IMR-90 (cell line): ENCODE data around the gene KIAA0825. TPM values are rescaled to one million over a fixed set of nuclear protein-coding genes. Genes with fewer than 3 reads are reported as not detected.

Experiments used
- ATAC-seq: fragments of 200-7000 bp; cut with Tn5 transposase; 2 replicates; pipeline ENCODE4 v1.9.1; 2020; ENCODE audit warnings: low read depth, mild to moderate bottlenecking, moderate library complexity
- BruUV-seq: library from RNA; stranded (reverse); fragments of 400-500 nt; replicated peaks from 2 replicates; lab custom pipeline; 2021; lab: Mats Ljungman, UMichigan
- CTCF ChIA-PET: fragments of 300-600 bp; formaldehyde crosslinking; extraction: SDS; loops from one replicate; lab custom pipeline; 2021; ENCODE audit warnings: antibody characterized with exemption; lab: Yijun Ruan, JAX
- POLR2A ChIA-PET: fragments of 300-600 bp; sonication (Branson Sonifier 250); formaldehyde crosslinking; loops from one replicate; lab custom pipeline; 2022; ENCODE audit warnings: antibody characterized with exemption; ENCODE audit not compliant: unreplicated experiment; lab: Charles Lee
- DNase-seq: peaks from one replicate; pipeline ENCODE4 v3.0.0; 2013
- H2AFZ ChIP-seq: replicated peaks from 2 replicates; pipeline ENCODE3; 2013; ENCODE audit warnings: low read length, mild to moderate bottlenecking; ENCODE audit not compliant: poor library complexity
- H2AK5ac ChIP-seq: 2 replicates; pipeline ENCODE4 v1.6.1; 2013; ENCODE audit warnings: low read depth, low read length, inconsistent platforms
- H2AK9ac ChIP-seq: replicated peaks from 2 replicates; pipeline ENCODE3; 2013; ENCODE audit warnings: mild to moderate bottlenecking, low read depth, low read length, moderate library complexity; ENCODE audit not compliant: poor library complexity
- H2BK120ac ChIP-seq: 2 replicates; pipeline ENCODE4 v1.6.1; 2013; ENCODE audit warnings: low read depth, low read length, inconsistent platforms
- H2BK15ac ChIP-seq: 3 replicates; pipeline ENCODE4 v1.6.1; 2013; ENCODE audit warnings: low read depth, low read length, inconsistent platforms
- H2BK20ac ChIP-seq: 2 replicates; pipeline ENCODE4 v1.6.1; 2013; ENCODE audit warnings: low read depth, mild to moderate bottlenecking, inconsistent platforms, low read length, moderate library complexity
- H2BK5ac ChIP-seq: 2 replicates; pipeline ENCODE4 v1.6.1; 2013; ENCODE audit warnings: mild to moderate bottlenecking, low read depth, low read length, inconsistent platforms; ENCODE audit not compliant: poor library complexity, severe bottlenecking
- H3K14ac ChIP-seq: replicated peaks from 2 replicates; pipeline ENCODE4 v1.6.1; 2013; ENCODE audit warnings: low read depth, low read length, inconsistent platforms
- H3K18ac ChIP-seq: 2 replicates; pipeline ENCODE4 v1.6.1; 2013; ENCODE audit warnings: low read depth, low read length, control low read depth
- H3K23ac ChIP-seq: 2 replicates; pipeline ENCODE4 v1.6.1; 2013; ENCODE audit warnings: low read depth, low read length, inconsistent platforms
- H3K27ac ChIP-seq: 2 replicates; pipeline ENCODE4 v1.5.1; 2013; ENCODE audit warnings: mild to moderate bottlenecking, control low read depth, low read length; ENCODE audit not compliant: insufficient read depth
- H3K27me3 ChIP-seq: 2 replicates; pipeline ENCODE4 v1.6.1; 2013; ENCODE audit warnings: low read length; ENCODE audit not compliant: control insufficient read depth, insufficient read depth
- H3K36me3 ChIP-seq: 2 replicates; pipeline ENCODE4 v1.6.1; 2013; ENCODE audit warnings: low read length, mixed read lengths; ENCODE audit not compliant: control insufficient read depth, insufficient read depth
- H3K4ac ChIP-seq: 2 replicates; pipeline ENCODE4 v1.6.1; 2013; ENCODE audit warnings: low read depth, low read length, inconsistent platforms
- H3K4me1 ChIP-seq: 2 replicates; pipeline ENCODE4 v1.6.1; 2013; ENCODE audit warnings: low read length, mixed read lengths; ENCODE audit not compliant: control insufficient read depth, insufficient read depth
- H3K4me2 ChIP-seq: 2 replicates; pipeline ENCODE4 v1.6.1; 2013; ENCODE audit warnings: low read depth, mild to moderate bottlenecking, control low read depth, low read length, moderate library complexity
- H3K4me3 ChIP-seq: 2 replicates; pipeline ENCODE4 v1.5.1; 2013; ENCODE audit warnings: low read depth, mild to moderate bottlenecking, control low read depth, low read length, moderate library complexity; ENCODE audit not compliant: insufficient read depth
- H3K56ac ChIP-seq: 2 replicates; pipeline ENCODE4 v1.6.1; 2013; ENCODE audit warnings: low read length, inconsistent platforms; ENCODE audit not compliant: insufficient read depth; ENCODE audit errors: extremely low read depth
- H3K79me1 ChIP-seq, 2 experiments: 2 replicates each; pipeline ENCODE4 v1.6.1; 2013; ENCODE audit warnings: low read length in 2 of 2, inconsistent platforms in 1 of 2, low read depth in 1 of 2
- H3K9ac ChIP-seq: 2 replicates; pipeline ENCODE4 v1.6.1; 2013; ENCODE audit warnings: low read depth, low read length, control low read depth
- H3K9me1 ChIP-seq: 2 replicates; pipeline ENCODE4 v1.6.1; 2013; ENCODE audit warnings: low read length, inconsistent platforms; ENCODE audit not compliant: insufficient read depth
- H3K9me3 ChIP-seq: 2 replicates; pipeline ENCODE4 v1.6.1; 2013; ENCODE audit warnings: low read length; ENCODE audit not compliant: control insufficient read depth, insufficient read depth
- H4K20me1 ChIP-seq: 2 replicates; pipeline ENCODE4 v1.6.1; 2013; ENCODE audit warnings: low read length, inconsistent platforms; ENCODE audit not compliant: insufficient read depth
- H4K5ac ChIP-seq: 2 replicates; pipeline ENCODE4 v1.6.1; 2013; ENCODE audit warnings: mild to moderate bottlenecking, low read depth, low read length, control low read depth
- H4K8ac ChIP-seq, 2 experiments: 2 replicates each; pipeline ENCODE4 v1.6.1; 2013; ENCODE audit warnings: low read depth in 2 of 2, low read length in 2 of 2, control low read depth in 1 of 2, inconsistent platforms in 1 of 2
- H4K91ac ChIP-seq: 2 replicates; pipeline ENCODE4 v1.6.1; 2013; ENCODE audit warnings: low read depth, low read length, inconsistent platforms; ENCODE audit not compliant: insufficient read depth
- CEBPB ChIP-seq: IDR thresholded peaks from 2 replicates; pipeline ENCODE4 v1.6.1; 2012; ENCODE audit warnings: low read depth, low read length, improper control_type of control experiment
- CTCF ChIP-seq: conservative IDR thresholded peaks from 2 replicates; pipeline ENCODE4 v1.5.1; 2012; ENCODE audit warnings: mild to moderate bottlenecking, low read depth, low read length, improper control_type of control experiment
- ELK1 ChIP-seq: fragments of 150-350 bp; IDR thresholded peaks from 2 replicates; pipeline ENCODE4 v1.6.1; 2016; ENCODE audit warnings: low read depth, mild to moderate bottlenecking, low read length, moderate library complexity, borderline replicate concordance
- FOS ChIP-seq: fragments of 150-350 bp; IDR thresholded peaks from 2 replicates; pipeline ENCODE4 v1.6.1; 2016; ENCODE audit warnings: low read depth, low read length
- MAFK ChIP-seq: IDR thresholded peaks from 2 replicates; pipeline ENCODE4 v1.6.1; 2012; ENCODE audit warnings: low read depth, low read length, improper control_type of control experiment
- MAZ ChIP-seq: IDR thresholded peaks from 2 replicates; pipeline ENCODE4 v1.6.1; 2012; ENCODE audit warnings: low read depth, mild to moderate bottlenecking, low read length, improper control_type of control experiment, moderate library complexity, borderline replicate concordance
- MXI1 ChIP-seq: IDR thresholded peaks from 2 replicates; pipeline ENCODE4 v1.6.1; 2012; ENCODE audit warnings: low read depth, mild to moderate bottlenecking, low read length, moderate library complexity, borderline replicate concordance
- NFE2L2 ChIP-seq: fragments of 150-350 bp; IDR thresholded peaks from 2 replicates; pipeline ENCODE4 v1.6.1; 2016; ENCODE audit warnings: low read depth, mild to moderate bottlenecking, low read length
- POLR2A ChIP-seq: IDR thresholded peaks from 2 replicates; pipeline ENCODE4 v1.6.1; 2012; ENCODE audit warnings: mild to moderate bottlenecking, low read depth, low read length
- RAD21 ChIP-seq: IDR thresholded peaks from 2 replicates; pipeline ENCODE4 v1.6.1; 2012; ENCODE audit warnings: low read length, improper control_type of control experiment
- RCOR1 ChIP-seq: IDR thresholded peaks from 2 replicates; pipeline ENCODE4 v1.6.1; 2012; ENCODE audit warnings: mild to moderate bottlenecking, low read length, improper control_type of control experiment; ENCODE audit not compliant: insufficient replicate concordance
- RFX5 ChIP-seq: IDR thresholded peaks from 2 replicates; pipeline ENCODE4 v1.8.0; 2012; ENCODE audit warnings: low read depth, mild to moderate bottlenecking, low read length, moderate library complexity
- USF2 ChIP-seq: fragments of 150-350 bp; IDR thresholded peaks from 2 replicates; pipeline ENCODE4 v1.6.1; 2017; ENCODE audit warnings: mild to moderate bottlenecking, antibody characterized with exemption, low read length, low read depth
- WGBS, 2 experiments: methylation state at CpG; one replicate each; pipeline versions ENCODE4 v1.1.5 to v1.1.7; 2013; ENCODE audit warnings: missing lambda C conversion rate in 2 of 2; ENCODE audit not compliant: insufficient read length in 1 of 2; ENCODE audit errors: extremely low coverage in 2 of 2; 5-methylcytosine and 5-hydroxymethylcytosine counted together
- dilution Hi-C: fragments of 300-500 bp; cut with HindIII; formaldehyde crosslinking; loops from one replicate; pipeline ENCODE4 v1.14.3; 2018; ENCODE audit warnings: low sequenced_read_pairs; ENCODE audit not compliant: unreplicated experiment
- in situ Hi-C: fragments of 300-500 bp; cut with MboI; formaldehyde crosslinking; loops from 3 replicates; pipeline ENCODE4 v1.14.3; 2019; ENCODE audit warnings: low sequenced_read_pairs, inconsistent platforms, mixed read lengths
- intact Hi-C: fragments of 100-400 bp; cut with micrococcal nuclease; formaldehyde crosslinking; loops from 2 replicates; pipeline ENCODE4 v1.10.0; 2022
- polyA plus RNA-seq, 3 experiments: library from polyadenylated mRNA; depleted of rRNA; stranded (reverse); fragments of >200 nt; gene quantifications; 2 replicates each; pipeline ENCODE4 v1.2.3, GENCODE V29; 2012; ENCODE audit warnings: low replicate concordance in 1 of 3
- total RNA-seq: library from RNA; depleted of rRNA; stranded (reverse); fragments of >200 nt; gene quantifications from 2 replicates; pipeline ENCODE4 v1.2.3, GENCODE V29; 2012

Gene KIAA0825
- total and polyA plus RNA-seq, 2 of the 4 experiments (the other 2 are of a cell fraction) = 0.46 to 1.8 TPM

- Histone ChIP-seq H2AFZ (peak overlapping the region; percentile 96), H4K20me1 (no peaks in the 10 kb centered on the region), H3K4me2 (peak overlapping the region; percentile 81), H3K4me3 (peak overlapping the region; percentile 92), H2AK9ac (peak overlapping the region; percentile 43), H2BK15ac (peak overlapping the region; percentile 23; the same call in 1 of the 3 replicates), H2AK5ac (no peak overlapping the region), H2BK120ac (peak overlapping the region; percentile 48), H3K9me3 (peaks cover 2% of the 10 kb centered on the region; the same call in 1 of the 2 replicates), H3K14ac (peak overlapping the region; percentile 88), H2BK5ac (peak overlapping the region; percentile 49), H3K23ac (peak overlapping the region; percentile 87; the same call in 1 of the 2 replicates), H3K79me1 (peaks cover 6 to 15% of the 10 kb centered on the region in 2 experiments), H3K9me1 (no peaks in the 10 kb centered on the region), H3K9ac (peak overlapping the region; percentile 89), H3K27me3 (no peaks in the 10 kb centered on the region), H3K36me3 (no peaks in the 10 kb centered on the region), H3K56ac (peak overlapping the region; percentile 52), H2BK20ac (0 out of 2 replicates have a peak overlapping the region, but pooled peaks have one; percentile 2), H4K8ac (peak overlapping the region; percentile 95 to 96), H3K4me1 (no peaks in the 10 kb centered on the region), H3K18ac (peak overlapping the region; percentile 83), H4K91ac (peak overlapping the region; percentile 90), H3K27ac (peak overlapping the region; percentile 76), H3K4ac (peak overlapping the region; percentile 79), H4K5ac (peak overlapping the region; percentile 97)
- 1% methylated on average over 35 of the region's 51 CpGs; no CpG with 5 or more reads in 1 of the 2 experiments for WGBS, 2 experiments
- intact Hi-C loops (loop anchor here (2.0 kb wide), 2 partner anchors 411 to 581 kb away; no protein-coding TSS in a partner anchor), in situ Hi-C loops (no loop called here), dilution Hi-C loops (no loop called here)
- ATAC-seq (peak; percentile 97), DNase-seq (peak; percentile 95)
- CTCF ChIA-PET = interaction anchor here (0.6 kb wide), 1 partner anchor 53 kb away, joined by 3 read pairs; no protein-coding TSS in a partner anchor
- no TSS peak for BruUV-seq
- POLR2A ChIA-PET = interaction anchor here (0.6 kb wide), 2 partner anchors 370 to 1363 kb away, joined by 3 to 4 read pairs; no protein-coding TSS in a partner anchor
- TF ChIP-seq POLR2A = peak; percentile 60; the same call in 1 of the 2 replicates
- TF ChIP-seq USF2 = no peak
- TF ChIP-seq MAZ = peak; percentile 23; the same call in 1 of the 2 replicates
- TF ChIP-seq CEBPB = no peak
- peak; percentile 22; the same call in 1 of the 2 replicates for TF ChIP-seq CTCF
- TF ChIP-seq RCOR1 = no peak
- no peak for TF ChIP-seq NFE2L2
- TF ChIP-seq MAFK = no peak
- TF ChIP-seq ELK1 = no peak
- no peak for TF ChIP-seq RAD21
- TF ChIP-seq MXI1 = peak; percentile 95
- TF ChIP-seq FOS = 0 out of 2 replicates have a peak, but pooled peaks have one; percentile 13
- no peak for TF ChIP-seq RFX5
Observed at GRCh38 chr5:94111209-94112004, 507.0 kb downstream of the KIAA0825 start.
